ENCODE measurements around the gene CHMP2A.

CHMP2A gene

GRCh38 chr19:58554494-58555368 is at the start of gene CHMP2A:
Gene CHMP2A, minus strand, starts transcription at chr19:58555105. Its CDS starts 893 bp downstream, at chr19:58554212.
- no peak for TF ChIP-seq CTCF (conservative IDR thresholded peaks at IDR 0.05; ENCODE audit: low read depth)
- peak within 1 kb of the TSS; percentile 100 for H3K27ac ChIP-seq
- ChIA-PET POLR2A (ENCODE audit: low non-redundant PET) (interaction anchor here (1.0 to 1.7 kb wide), 3 partner anchors 11 to 41 kb away, joined by 4 to 5 read pairs (median 4); partner anchors contain the start of genes TRIM28 and ZBTB45), CTCF (interaction anchor here (0.6 to 1.3 kb wide), 2 partner anchors 35 to 36 kb away, joined by 3 to 6 read pairs; no protein-coding TSS in a partner anchor)
- peak; percentile 97 for DNase-seq (ENCODE audit: low spot score)

- no peak for DNase-seq (ENCODE audit: low spot score)
- CTCF ChIA-PET, result no interaction called here
- no peak for TF ChIP-seq CTCF (conservative IDR thresholded peaks at IDR 0.05; ENCODE audit: low read depth)
- POLR2A ChIA-PET (ENCODE audit: low non-redundant PET), result no interaction called here
- 0 out of 2 replicates have a peak overlapping the region, but pooled peaks have one; percentile 16 for H3K27ac ChIP-seq
Measured at GRCh38 chr19:58586133-58586765, 31.3 kb upstream of the CHMP2A start.

DNA sequence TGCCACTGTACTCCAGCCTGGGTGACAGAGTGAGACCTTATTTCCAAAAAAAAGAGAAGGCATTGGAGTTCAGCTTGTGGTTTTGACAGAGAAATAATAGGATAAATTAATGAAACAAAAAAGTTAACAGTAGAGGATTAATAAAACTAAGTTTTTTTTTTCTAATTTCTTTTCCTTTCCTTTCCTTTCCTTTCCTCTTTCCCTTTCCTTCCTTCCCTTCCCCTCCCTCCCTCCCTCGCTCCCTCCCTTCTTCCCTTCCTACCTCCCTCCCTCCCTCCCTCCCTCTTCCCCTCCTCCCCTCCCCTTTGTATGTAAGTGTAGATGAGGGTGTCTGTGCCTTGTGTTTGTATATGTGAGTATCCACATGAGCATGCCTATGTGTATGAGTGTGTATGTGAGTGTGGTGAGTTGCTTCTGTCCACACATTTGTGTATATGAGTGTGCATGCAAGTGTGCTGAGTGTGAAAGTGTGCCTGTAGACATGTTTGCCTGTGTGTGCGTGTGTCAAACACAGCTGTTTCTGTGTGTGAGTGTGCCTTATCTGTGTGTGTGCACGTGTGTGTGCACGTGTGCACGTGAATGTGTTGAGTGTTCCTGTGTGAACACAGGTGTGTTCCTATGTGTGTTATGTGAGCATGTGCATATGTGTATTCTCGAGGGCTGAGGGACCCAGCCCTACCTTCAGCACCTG is 30.7 kb upstream of the CHMP2A start:
- ChIA-PET CTCF (no interaction called here), POLR2A (ENCODE audit: low non-redundant PET) (no interaction called here)
- 0 out of 2 replicates have a peak overlapping the region, but pooled peaks have one; percentile 16 for H3K27ac ChIP-seq
- TF ChIP-seq CTCF (conservative IDR thresholded peaks at IDR 0.05; ENCODE audit: low read depth), result no peak
- DNase-seq (ENCODE audit: low spot score), result no peak

- no peak overlapping the region for H3K27ac ChIP-seq
- no peak for DNase-seq (ENCODE audit: low spot score)
- ChIA-PET POLR2A (ENCODE audit: low non-redundant PET) (no interaction called here), CTCF (interaction anchor here (1.2 kb wide), 1 partner anchor 9 kb away, joined by 3 read pairs; no protein-coding TSS in a partner anchor)
- no peak for TF ChIP-seq CTCF (conservative IDR thresholded peaks at IDR 0.05; ENCODE audit: low read depth)
Measured at GRCh38 chr19:58584498-58585441, 29.9 kb upstream of the CHMP2A start.

DNA sequence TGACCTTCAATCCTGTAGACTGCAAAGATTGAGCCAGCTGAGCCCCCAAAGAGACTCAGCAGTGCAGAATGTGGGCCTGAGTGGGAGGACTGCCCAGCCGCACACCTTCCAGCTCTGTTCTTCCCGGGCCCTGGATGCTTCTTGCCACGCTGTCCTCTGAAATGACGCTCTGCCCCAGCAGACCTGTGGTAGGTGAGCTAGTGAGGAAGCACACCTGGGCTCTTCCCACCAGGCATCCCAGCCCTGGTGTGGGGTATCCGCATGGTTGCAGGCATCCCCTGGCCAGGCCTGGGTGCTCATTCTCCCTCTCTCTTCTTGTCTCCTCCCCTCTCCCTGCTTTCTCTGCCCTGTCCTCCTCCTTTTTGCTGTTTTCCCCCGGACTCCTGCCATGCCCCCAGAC is 28.1 kb upstream of the CHMP2A start:
- ChIA-PET POLR2A (ENCODE audit: low non-redundant PET) (no interaction called here), CTCF (no interaction called here)
- TF ChIP-seq CTCF (conservative IDR thresholded peaks at IDR 0.05; ENCODE audit: low read depth), result no peak
- H3K27ac ChIP-seq, result no peak overlapping the region
- DNase-seq (ENCODE audit: low spot score), result no peak

Data from RWPE1 (cell line).